SK-N-SH treated with all-trans-retinoic acid at 6 μM for 48 hours (cell line): ENCODE results near the gene SLMAP.

Experiments
- ESRRG ChIP-seq: fragments of 250-450 bp; sonication (Bioruptor Pico); IDR thresholded peaks from 2 replicates; pipeline ENCODE4 v1.6.1; 2021; ENCODE audit warnings: mild to moderate bottlenecking
- GLIS3 ChIP-seq: fragments of 250-450 bp; sonication (Bioruptor Pico); IDR thresholded peaks from 2 replicates; pipeline ENCODE4 v1.5.0; 2020; ENCODE audit warnings: mild to moderate bottlenecking, moderate library complexity
- TF ChIP-seq, protein P1 (sequence below): fragments of 250-450 bp; sonication (Bioruptor Pico); IDR thresholded peaks from 2 replicates; pipeline ENCODE4 v1.5.1; 2020; ENCODE audit warnings: low read depth, mild to moderate bottlenecking, moderate library complexity

DNA sequence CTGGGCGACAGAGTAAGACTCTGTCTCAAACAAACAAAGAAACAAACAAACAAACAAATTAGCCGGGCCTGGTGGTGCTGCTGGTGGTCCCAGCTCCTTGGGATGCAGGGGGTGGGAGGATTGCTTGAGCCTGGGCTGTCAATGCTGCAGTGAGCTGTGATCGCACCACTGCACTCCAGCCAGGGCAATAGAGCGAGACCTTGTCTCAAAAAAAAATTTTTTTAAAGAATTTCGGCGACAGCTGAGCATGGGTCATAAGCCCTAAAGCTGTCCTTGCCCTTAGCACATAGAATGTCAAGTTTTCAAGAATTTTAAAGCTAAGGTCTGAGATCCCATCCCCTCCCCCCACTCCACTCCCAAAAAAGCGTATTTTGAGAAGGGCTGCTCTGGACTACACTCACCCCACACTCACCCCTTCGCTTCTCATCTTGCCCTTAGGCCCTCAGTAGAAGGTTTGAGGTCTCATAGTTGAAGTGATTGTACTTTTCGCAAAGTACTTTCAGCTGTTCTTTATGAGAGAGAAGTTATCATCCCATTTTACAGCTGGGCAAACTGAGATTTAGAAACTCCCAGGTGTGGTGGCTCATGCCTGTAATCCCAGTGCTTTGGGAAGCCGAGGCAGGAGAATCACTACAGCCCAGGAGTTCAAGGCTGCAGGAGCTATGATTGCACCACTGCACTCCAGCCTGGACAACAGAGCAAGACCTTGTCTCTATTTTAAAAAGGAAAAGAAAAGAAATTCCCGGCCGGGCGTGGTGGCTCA lies 217.8 kb downstream of the SLMAP start:
- TF ChIP-seq GLIS3 (CRISPR knock-in tag) = no peak
- no peak for TF ChIP-seq ESRRG (CRISPR knock-in tag)
- TF ChIP-seq, protein P1, sequence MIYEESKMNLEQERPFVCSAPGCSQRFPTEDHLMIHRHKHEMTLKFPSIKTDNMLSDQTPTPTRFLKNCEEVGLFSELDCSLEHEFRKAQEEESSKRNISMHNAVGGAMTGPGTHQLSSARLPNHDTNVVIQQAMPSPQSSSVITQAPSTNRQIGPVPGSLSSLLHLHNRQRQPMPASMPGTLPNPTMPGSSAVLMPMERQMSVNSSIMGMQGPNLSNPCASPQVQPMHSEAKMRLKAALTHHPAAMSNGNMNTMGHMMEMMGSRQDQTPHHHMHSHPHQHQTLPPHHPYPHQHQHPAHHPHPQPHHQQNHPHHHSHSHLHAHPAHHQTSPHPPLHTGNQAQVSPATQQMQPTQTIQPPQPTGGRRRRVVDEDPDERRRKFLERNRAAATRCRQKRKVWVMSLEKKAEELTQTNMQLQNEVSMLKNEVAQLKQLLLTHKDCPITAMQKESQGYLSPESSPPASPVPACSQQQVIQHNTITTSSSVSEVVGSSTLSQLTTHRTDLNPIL (CRISPR knock-in tag) = no peak; the same call in 1 of the 2 replicates
